Endothelial cell of umbilical vein (primary cell): ENCODE results near the gene METTL8. TPM values are rescaled to one million over a fixed set of nuclear protein-coding genes. Genes with fewer than 3 reads are reported as not detected.

ENCODE experiments used
- BruUV-seq: library from RNA; stranded (reverse); fragments of 400-500 nt; replicated peaks from 2 replicates; lab custom pipeline; 2021; lab: Mats Ljungman, UMichigan
- CTCF ChIA-PET: fragments of 300-600, 350-600 bp; sonication (Branson Sonifier 250); formaldehyde crosslinking; loops from one replicate; lab custom pipeline; 2021; ENCODE audit warnings: antibody characterized with exemption, inconsistent platforms; lab: Charles Lee
- POLR2A ChIA-PET: fragments of 300-600, 350-600 bp; sonication (Branson Sonifier 250); formaldehyde crosslinking; loops from one replicate; lab custom pipeline; 2021; ENCODE audit warnings: antibody characterized with exemption, inconsistent platforms; lab: Charles Lee
- DNase-seq: peaks from one replicate; pipeline ENCODE4 v3.0.0-alpha.2; 2011; ENCODE audit warnings: low read depth, low spot score
- FAIRE-seq: peaks from 2 replicates; lab custom pipeline; 2011; peaks lifted over from hg19 to GRCh38; lab: Jason Lieb, UNC
- H2AFZ ChIP-seq: 2 replicates; pipeline ENCODE4 v1.6.0; 2012; ENCODE audit warnings: low read depth, low read length, control low read depth, inconsistent platforms
- H3K27ac ChIP-seq: 2 replicates; pipeline ENCODE4 v1.5.1; 2011; ENCODE audit warnings: low read depth, mild to moderate bottlenecking, control low read depth, low read length, moderate library complexity; ENCODE audit not compliant: insufficient read depth
- H3K27me3 ChIP-seq, 2 experiments: 2 replicates each; pipeline versions ENCODE4 v1.6.0 to v1.6.1; 2011; ENCODE audit warnings: low read length in 2 of 2, mixed read lengths in 1 of 2; ENCODE audit not compliant: control insufficient read depth in 2 of 2, insufficient read depth in 2 of 2
- H3K36me3 ChIP-seq, 2 experiments: 2 replicates in 1 of 2; 3 replicates in 1 of 2; pipeline ENCODE4 v1.5.1; 2011; ENCODE audit warnings: low read length in 2 of 2, mild to moderate bottlenecking in 1 of 2, moderate library complexity in 1 of 2; ENCODE audit not compliant: control insufficient read depth in 2 of 2, insufficient read depth in 2 of 2; ENCODE audit errors: extremely low read depth in 1 of 2
- H3K4me1 ChIP-seq: 3 replicates; pipeline ENCODE4 v1.5.1; 2011; ENCODE audit warnings: mild to moderate bottlenecking, low read length; ENCODE audit not compliant: control insufficient read depth, insufficient read depth; ENCODE audit errors: extremely low read depth
- H3K4me2 ChIP-seq: 2 replicates; pipeline ENCODE4 v1.6.1; 2011; ENCODE audit warnings: low read length, control low read depth, mixed read lengths; ENCODE audit not compliant: insufficient read depth
- H3K4me3 ChIP-seq, 3 experiments: fragments of 200-600 bp in 1 of 3; sonication (generic), shearing (Covaris generic) in 1 of 3; replicated peaks in 1 of 3; 2 replicates each; pipeline ENCODE4 v1.5.1; 2011 to 2016; ENCODE audit warnings: control low read depth in 3 of 3, low read length in 3 of 3, mild to moderate bottlenecking in 2 of 3, inconsistent platforms in 1 of 3, low read depth in 1 of 3, moderate library complexity in 1 of 3; ENCODE audit not compliant: insufficient read depth in 1 of 3
- H3K79me2 ChIP-seq: 2 replicates; pipeline ENCODE4 v1.6.0; 2012; ENCODE audit warnings: low read length, inconsistent platforms; ENCODE audit not compliant: control insufficient read depth, insufficient read depth
- H3K9ac ChIP-seq: replicated peaks from 2 replicates; pipeline ENCODE3; 2011; ENCODE audit warnings: low read length, control low read depth; ENCODE audit not compliant: insufficient read depth; ENCODE audit errors: extremely low read depth
- H3K9me1 ChIP-seq: replicated peaks from 3 replicates; pipeline ENCODE4 v1.6.0; 2011; ENCODE audit warnings: mild to moderate bottlenecking, low read length; ENCODE audit not compliant: control insufficient read depth, insufficient read depth; ENCODE audit errors: extremely low read depth
- H3K9me3 ChIP-seq: replicated peaks from 2 replicates; pipeline ENCODE4 v1.5.1; 2012; ENCODE audit warnings: low read length, inconsistent platforms; ENCODE audit not compliant: control insufficient read depth, insufficient read depth
- H4K20me1 ChIP-seq: replicated peaks from 2 replicates; pipeline ENCODE3; 2011; ENCODE audit warnings: mild to moderate bottlenecking, low read length; ENCODE audit not compliant: control insufficient read depth, insufficient read depth; ENCODE audit errors: extremely low read depth
- EZH2 ChIP-seq: IDR thresholded peaks from 2 replicates; pipeline ENCODE4 v1.6.1; 2012; ENCODE audit warnings: borderline replicate concordance, low read depth, mild to moderate bottlenecking, moderate library complexity, low read length, inconsistent platforms; ENCODE audit not compliant: severe bottlenecking
- FOS ChIP-seq: IDR thresholded peaks from 2 replicates; pipeline ENCODE4 v1.6.1; 2011; ENCODE audit warnings: mild to moderate bottlenecking, low read length, moderate library complexity, borderline replicate concordance; ENCODE audit not compliant: insufficient read depth
- GATA2 ChIP-seq: IDR thresholded peaks from 2 replicates; pipeline ENCODE4 v1.7.0; 2011; ENCODE audit warnings: low read depth, mild to moderate bottlenecking, moderate library complexity, mixed read lengths, low read length; ENCODE audit not compliant: insufficient read length, insufficient read depth
- JUN ChIP-seq: IDR thresholded peaks from 2 replicates; pipeline ENCODE4 v1.6.1; 2011; ENCODE audit warnings: borderline replicate concordance, low read depth; ENCODE audit not compliant: insufficient read length, insufficient read depth
- MYC ChIP-seq: IDR thresholded peaks from one replicate; pipeline ENCODE4 v1.6.1; 2011; ENCODE audit warnings: mild to moderate bottlenecking, low read depth, low read length
- POLR2A ChIP-seq: IDR thresholded peaks from 2 replicates; pipeline ENCODE4 v1.6.1; 2012; ENCODE audit warnings: low read depth, mild to moderate bottlenecking, control low read depth, low read length
- POLR2AphosphoS5 ChIP-seq: IDR thresholded peaks from 2 replicates; pipeline ENCODE4 v1.6.1; 2012; ENCODE audit warnings: low read depth, mild to moderate bottlenecking, control low read depth, low read length, moderate library complexity; ENCODE audit not compliant: insufficient read depth
- dilution Hi-C: fragments of 300-500 bp; cut with MboI; formaldehyde crosslinking; loops from one replicate; pipeline ENCODE4 v1.15.0; 2019; ENCODE audit warnings: low sequenced_read_pairs; ENCODE audit not compliant: extremely low pct_ligation_motif_present
- intact Hi-C: fragments of 100-400 bp; cut with micrococcal nuclease; formaldehyde crosslinking; loops from one replicate; pipeline ENCODE4 v1.10.0; 2022
- polyA plus RNA-seq, 4 experiments: library from polyadenylated mRNA; depleted of rRNA in 3 of 4; stranded (reverse) in 3 of 4; unstranded in 1 of 4; fragments of >200 nt; gene quantifications; 2 replicates each; pipeline versions ENCODE4 v1.2.1 to v1.2.3, GENCODE V29; 2011 to 2012; ENCODE audit warnings: missing spikeins in 1 of 4
- total RNA-seq: library from RNA; stranded (reverse); gene quantifications from 2 replicates; pipeline ENCODE4 v1.2.3, GENCODE V29; 2021
- TF ChIP-seq, protein P1 (sequence below): IDR thresholded peaks from 2 replicates; pipeline ENCODE4 v1.6.1; 2011; ENCODE audit not compliant: insufficient read depth, insufficient read length
- TF ChIP-seq, protein P2 (sequence below), 2 donors: IDR thresholded peaks; 1 replicate in 1 of 2; 2 replicates in 1 of 2; pipeline ENCODE4 v1.5.1; 2011; ENCODE audit warnings: low read length in 2 of 2, mild to moderate bottlenecking in 2 of 2, moderate library complexity in 2 of 2, control low read depth in 1 of 2, inconsistent platforms in 1 of 2, low read depth in 1 of 2; ENCODE audit not compliant: insufficient read depth in 1 of 2; ENCODE audit errors: extremely low read depth in 1 of 2

METTL8 gene
- total and polyA plus RNA-seq, 2 donors (not counting 3 experiments of a cell fraction or from before 2014, with no cell fraction given): 7.0 to 20.2 TPM

DNA sequence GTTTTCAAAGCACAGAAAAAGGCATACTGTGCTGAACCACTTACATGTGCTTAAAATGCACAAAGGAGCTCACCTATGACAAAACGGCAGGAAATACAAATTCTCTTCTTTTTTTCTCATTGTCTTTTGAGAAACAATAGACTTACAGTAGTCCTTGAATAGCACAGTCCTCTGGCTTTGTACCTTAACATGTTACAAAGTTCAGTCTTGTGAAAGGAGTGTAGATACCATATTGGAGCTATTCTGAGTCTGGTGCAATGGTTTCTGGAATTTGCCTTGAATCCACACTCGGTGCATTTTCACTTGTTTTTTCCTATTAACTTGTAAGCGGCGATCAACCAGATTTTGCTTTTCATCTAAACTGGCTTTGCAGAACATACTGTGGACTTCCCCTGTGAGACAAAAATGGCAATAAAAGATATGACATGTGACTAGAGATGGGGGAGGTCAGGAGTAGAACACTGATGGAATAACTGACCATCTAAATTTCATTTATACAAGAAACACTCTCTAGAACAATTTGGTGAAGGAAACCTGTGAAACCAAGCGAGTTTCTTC is 109.7 kb downstream of the METTL8 start:
- no peaks in the 10 kb centered on the region for H3K9me1 ChIP-seq
- H3K9ac ChIP-seq: no peak overlapping the region
- BruUV-seq: no TSS peak
- dilution Hi-C loops: no loop called here
- H3K4me3 ChIP-seq: no peak overlapping the region
- no peak overlapping the region for H3K27ac ChIP-seq
- intact Hi-C loops: no loop called here
- H3K36me3 ChIP-seq: no peaks in the 10 kb centered on the region
- DNase-seq (no peak), FAIRE-seq (no peak)
- H2AFZ ChIP-seq: no peak overlapping the region
- H3K9me3 ChIP-seq: no peaks in the 10 kb centered on the region
- ChIA-PET CTCF (interaction anchor here (1.7 to 2.2 kb wide), 2 partner anchors 23 to 92 kb away, joined by 3 to 7 read pairs; no protein-coding TSS in a partner anchor), POLR2A (no interaction called here)
- H3K79me2 ChIP-seq: no peaks in the 10 kb centered on the region
- no peaks in the 10 kb centered on the region for H3K27me3 ChIP-seq
- peaks cover 6% of the 10 kb centered on the region for H3K4me1 ChIP-seq
- TF ChIP-seq EZH2 (no peak), POLR2A (no peak), FOS (no peak), JUN (no peak)
- no peaks in the 10 kb centered on the region for H4K20me1 ChIP-seq
- H3K4me2 ChIP-seq: no peak overlapping the region

DNA sequence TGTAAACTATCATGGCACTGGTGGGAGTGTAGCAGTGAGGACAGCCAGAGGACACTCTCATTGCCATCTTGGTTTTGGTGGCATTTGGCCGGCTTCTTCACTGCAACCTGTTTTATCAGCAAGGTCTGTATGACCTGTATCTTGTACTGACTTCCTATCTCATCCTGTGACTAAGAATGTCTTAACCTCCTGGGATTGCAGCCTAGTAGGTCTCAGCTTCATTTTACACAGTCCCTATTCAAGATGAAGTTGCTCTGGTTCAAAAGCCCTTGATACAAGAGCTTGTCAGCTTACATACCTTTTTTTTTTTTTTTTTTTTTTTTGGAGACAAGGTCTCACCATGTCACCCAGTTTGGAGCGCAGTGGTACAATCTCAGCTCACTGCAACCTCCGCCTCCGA is 110.9 kb downstream of the METTL8 start:
- no peak overlapping the region for H3K4me2 ChIP-seq
- TF ChIP-seq, protein P1, sequence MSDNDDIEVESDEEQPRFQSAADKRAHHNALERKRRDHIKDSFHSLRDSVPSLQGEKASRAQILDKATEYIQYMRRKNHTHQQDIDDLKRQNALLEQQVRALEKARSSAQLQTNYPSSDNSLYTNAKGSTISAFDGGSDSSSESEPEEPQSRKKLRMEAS: no peak
- TF ChIP-seq MYC (no peak), FOS (no peak), EZH2 (no peak), GATA2 (no peak), JUN (no peak), POLR2AphosphoS5 (no peak), POLR2A (no peak)
- TF ChIP-seq, protein P2, sequence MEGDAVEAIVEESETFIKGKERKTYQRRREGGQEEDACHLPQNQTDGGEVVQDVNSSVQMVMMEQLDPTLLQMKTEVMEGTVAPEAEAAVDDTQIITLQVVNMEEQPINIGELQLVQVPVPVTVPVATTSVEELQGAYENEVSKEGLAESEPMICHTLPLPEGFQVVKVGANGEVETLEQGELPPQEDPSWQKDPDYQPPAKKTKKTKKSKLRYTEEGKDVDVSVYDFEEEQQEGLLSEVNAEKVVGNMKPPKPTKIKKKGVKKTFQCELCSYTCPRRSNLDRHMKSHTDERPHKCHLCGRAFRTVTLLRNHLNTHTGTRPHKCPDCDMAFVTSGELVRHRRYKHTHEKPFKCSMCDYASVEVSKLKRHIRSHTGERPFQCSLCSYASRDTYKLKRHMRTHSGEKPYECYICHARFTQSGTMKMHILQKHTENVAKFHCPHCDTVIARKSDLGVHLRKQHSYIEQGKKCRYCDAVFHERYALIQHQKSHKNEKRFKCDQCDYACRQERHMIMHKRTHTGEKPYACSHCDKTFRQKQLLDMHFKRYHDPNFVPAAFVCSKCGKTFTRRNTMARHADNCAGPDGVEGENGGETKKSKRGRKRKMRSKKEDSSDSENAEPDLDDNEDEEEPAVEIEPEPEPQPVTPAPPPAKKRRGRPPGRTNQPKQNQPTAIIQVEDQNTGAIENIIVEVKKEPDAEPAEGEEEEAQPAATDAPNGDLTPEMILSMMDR (IDR thresholded peaks at IDR 0.05; ENCODE audit: extremely low read depth in 1 of 2, insufficient read depth in 1 of 2, low read depth in 1 of 2, low read length in 2 of 2): no peak
- no peak overlapping the region for H3K4me3 ChIP-seq
- FAIRE-seq: no peak
- H3K27me3 ChIP-seq: no peaks in the 10 kb centered on the region
- H3K4me1 ChIP-seq: peaks cover 12% of the 10 kb centered on the region
- H3K36me3 ChIP-seq: no peaks in the 10 kb centered on the region
- no TSS peak for BruUV-seq
- dilution Hi-C loops (no loop called here), intact Hi-C loops (no loop called here)
- no peak for DNase-seq
- H2AFZ ChIP-seq: no peak overlapping the region
- ChIA-PET CTCF (interaction anchor here (2.2 kb wide), 1 partner anchor 93 kb away, joined by 7 read pairs; no protein-coding TSS in a partner anchor), POLR2A (no interaction called here)
- H3K9me3 ChIP-seq: no peaks in the 10 kb centered on the region
- H3K79me2 ChIP-seq: no peaks in the 10 kb centered on the region
- no peak overlapping the region for H3K9ac ChIP-seq
- no peaks in the 10 kb centered on the region for H4K20me1 ChIP-seq
- H3K9me1 ChIP-seq: no peaks in the 10 kb centered on the region
- no peak overlapping the region for H3K27ac ChIP-seq
